Tibial nerve (tissue), 4 donors: Measurements from ENCODE around the gene EFNB2.

Experiments
- EP300 ChIP-seq, 2 donors: sonication (generic); formaldehyde crosslinking; IDR thresholded peaks; one replicate each; pipeline ENCODE4 v1.6.1; 2017; ENCODE audit warnings: antibody characterized with exemption in 2 of 2, mild to moderate bottlenecking in 1 of 2
- POLR2A ChIP-seq, 2 donors: fragments of 450-650 bp; IDR thresholded peaks; one replicate each; pipeline ENCODE4 v1.6.1; 2017; ENCODE audit warnings: antibody characterized with exemption in 2 of 2, mild to moderate bottlenecking in 2 of 2, moderate library complexity in 2 of 2
- TF ChIP-seq, protein P1 (sequence below), 5 experiments: fragments of 200-600 bp in 3 of 5; fragments of 450-650 bp in 2 of 5; sonication (generic) in 3 of 5; IDR thresholded peaks; one replicate each; pipeline ENCODE4 v1.5.1; 2016 to 2019; ENCODE audit warnings: antibody characterized with exemption in 5 of 5, mild to moderate bottlenecking in 3 of 5, moderate library complexity in 2 of 5

DNA sequence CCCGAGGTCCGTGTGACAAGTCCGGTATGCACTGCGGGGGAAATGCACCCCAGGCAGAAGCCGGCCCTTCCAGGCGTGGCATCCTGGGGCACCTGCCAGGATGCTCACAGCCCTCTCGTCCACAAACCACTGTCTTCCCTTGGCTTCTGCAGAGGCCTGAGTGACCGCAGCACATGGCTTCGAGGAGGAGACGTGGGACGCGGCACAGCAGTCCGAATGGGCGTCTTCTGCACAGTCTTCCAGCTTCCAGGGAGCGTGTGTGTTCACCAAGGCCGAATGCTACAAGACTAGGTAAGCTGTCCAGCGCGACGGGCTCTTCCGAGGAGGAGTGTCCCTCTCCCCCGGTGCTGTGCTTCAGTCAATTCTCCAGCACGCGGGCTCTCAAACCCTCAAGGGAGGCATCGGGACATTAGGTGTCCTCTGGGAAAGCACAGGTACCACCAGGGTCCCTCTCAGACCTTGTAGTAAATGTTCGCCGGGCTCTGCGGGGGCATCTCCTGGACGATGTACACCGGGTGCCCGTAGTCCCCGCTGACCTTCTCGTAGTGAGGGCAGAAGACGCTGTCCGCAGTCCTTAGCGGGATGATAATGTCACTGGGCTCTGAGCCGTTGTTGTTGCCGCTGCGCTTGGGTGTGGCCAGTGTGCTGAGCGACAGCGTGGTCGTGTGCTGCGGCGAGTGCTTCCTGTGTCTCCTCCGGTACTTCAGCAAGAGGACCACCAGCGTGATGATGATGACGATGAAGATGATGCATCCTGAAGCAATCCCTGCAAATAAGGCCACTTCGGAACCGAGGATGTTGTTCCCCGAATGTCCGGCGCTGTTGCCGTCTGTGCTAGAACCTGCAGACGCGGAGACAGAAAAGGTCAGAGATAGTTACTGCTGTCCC, 42.6 kb downstream of the EFNB2 start:
- no peak for TF ChIP-seq EP300 (IDR thresholded peaks at IDR 0.05)
- TF ChIP-seq, protein P1, sequence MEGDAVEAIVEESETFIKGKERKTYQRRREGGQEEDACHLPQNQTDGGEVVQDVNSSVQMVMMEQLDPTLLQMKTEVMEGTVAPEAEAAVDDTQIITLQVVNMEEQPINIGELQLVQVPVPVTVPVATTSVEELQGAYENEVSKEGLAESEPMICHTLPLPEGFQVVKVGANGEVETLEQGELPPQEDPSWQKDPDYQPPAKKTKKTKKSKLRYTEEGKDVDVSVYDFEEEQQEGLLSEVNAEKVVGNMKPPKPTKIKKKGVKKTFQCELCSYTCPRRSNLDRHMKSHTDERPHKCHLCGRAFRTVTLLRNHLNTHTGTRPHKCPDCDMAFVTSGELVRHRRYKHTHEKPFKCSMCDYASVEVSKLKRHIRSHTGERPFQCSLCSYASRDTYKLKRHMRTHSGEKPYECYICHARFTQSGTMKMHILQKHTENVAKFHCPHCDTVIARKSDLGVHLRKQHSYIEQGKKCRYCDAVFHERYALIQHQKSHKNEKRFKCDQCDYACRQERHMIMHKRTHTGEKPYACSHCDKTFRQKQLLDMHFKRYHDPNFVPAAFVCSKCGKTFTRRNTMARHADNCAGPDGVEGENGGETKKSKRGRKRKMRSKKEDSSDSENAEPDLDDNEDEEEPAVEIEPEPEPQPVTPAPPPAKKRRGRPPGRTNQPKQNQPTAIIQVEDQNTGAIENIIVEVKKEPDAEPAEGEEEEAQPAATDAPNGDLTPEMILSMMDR (IDR thresholded peaks at IDR 0.05): no peak
- TF ChIP-seq POLR2A (IDR thresholded peaks at IDR 0.05): no peak
